Measurements from ENCODE around the gene CELF4.

CELF4 gene

DNA sequence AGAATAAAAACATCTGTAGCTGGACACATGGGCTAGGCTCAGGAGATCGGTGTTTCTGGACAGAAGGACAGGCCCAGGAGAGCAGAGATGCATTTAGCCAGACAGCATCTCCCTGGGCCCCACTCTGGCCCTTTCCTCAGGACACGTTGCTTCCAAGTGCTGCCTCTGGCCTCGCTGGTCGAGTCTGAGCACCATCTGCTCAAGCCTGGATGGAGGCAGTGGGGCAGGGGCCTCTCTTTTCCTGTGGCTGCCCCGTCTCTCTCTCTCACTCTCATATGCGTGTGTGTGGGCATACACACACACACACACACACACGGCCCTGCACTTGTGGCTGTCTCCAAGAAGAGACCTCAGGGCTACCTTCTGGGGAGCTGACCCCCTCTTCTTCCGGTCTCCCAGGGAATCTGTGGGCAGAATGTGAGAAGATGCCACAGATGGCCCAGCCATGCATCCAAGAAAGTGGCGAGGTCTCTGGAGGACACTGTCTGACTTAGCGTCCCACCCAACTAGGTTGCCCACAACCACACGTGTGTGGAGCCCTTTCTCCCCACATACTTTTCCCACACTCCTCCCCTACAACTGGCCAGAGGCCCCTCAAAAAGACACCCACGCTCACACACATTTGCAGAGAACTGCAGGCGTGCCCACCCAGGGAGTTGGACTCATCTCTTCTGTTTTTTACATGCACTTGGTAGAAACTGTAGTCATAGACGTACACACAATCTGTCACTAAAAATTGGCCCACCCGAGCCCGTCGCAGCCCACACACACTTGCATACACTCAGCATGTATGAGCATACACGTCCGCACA lies 19.9 kb downstream of the CELF4 start:
- no peak for DNase-seq

DNA sequence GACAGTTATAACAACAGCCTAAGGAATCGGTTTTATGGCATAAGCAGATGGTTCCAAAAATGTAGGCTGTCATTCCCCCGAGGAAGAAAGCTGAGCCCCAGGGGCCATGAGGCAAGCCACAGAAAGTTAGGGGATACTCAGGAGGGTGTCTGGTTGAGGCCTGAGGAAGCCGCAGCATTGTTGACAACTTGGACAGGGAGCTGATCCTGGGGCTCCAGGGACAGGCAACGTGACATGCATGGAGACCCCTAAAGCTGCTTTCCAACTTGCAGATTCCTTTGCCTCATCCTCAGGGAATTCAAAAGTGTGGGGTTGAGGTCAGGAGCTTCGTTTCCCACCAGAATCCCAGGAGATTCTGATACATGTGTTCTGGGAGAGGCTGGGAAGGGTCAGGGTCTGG lies 20.9 kb downstream of the CELF4 start:
- DNase-seq: no peak

GRCh38 chr18:37544217-37544616 lies 21.4 kb downstream of the CELF4 start:
- DNase-seq: no peak

GRCh38 chr18:37543321-37543720 lies 22.3 kb downstream of the CELF4 start:
- no peak for DNase-seq

- no peak for DNase-seq
These were observed 24.1 kb downstream of the CELF4 start for GRCh38 chr18:37541517-37541916.

DNA sequence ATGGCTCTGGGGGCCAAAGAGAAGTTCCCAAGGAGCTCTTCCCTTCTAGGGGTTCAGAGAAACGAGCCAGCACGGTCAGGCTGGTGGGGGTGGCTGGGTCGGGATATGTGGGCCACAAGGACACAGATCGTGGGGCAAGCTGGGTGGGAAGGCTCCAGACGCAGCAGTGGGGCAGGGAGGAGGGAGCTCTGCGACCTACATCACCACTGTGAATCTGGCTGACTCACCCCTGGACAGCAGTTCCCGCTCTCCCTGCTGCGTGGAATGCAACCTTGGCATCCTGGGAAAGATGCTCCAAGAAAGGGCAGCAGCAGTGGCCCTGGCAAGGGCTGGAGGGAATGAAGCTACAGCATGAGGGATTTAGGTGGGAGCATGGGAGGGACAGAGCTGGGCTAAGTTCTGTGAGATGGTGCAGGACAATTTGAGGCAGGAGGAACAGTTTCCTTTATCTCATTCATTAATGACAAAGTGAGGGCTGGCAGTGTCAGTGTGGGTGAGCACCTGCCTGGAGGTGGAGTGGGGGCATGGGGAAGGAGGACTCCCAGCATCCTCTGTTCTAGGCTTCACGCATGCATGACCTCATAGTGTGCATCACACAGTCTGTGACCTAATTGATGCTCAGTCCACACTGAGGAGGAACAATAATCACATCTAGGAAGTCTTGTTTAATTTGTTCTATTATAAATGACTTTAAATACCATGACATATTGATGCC lies 25.0 kb downstream of the CELF4 start:
- DNase-seq: no peak

DNA sequence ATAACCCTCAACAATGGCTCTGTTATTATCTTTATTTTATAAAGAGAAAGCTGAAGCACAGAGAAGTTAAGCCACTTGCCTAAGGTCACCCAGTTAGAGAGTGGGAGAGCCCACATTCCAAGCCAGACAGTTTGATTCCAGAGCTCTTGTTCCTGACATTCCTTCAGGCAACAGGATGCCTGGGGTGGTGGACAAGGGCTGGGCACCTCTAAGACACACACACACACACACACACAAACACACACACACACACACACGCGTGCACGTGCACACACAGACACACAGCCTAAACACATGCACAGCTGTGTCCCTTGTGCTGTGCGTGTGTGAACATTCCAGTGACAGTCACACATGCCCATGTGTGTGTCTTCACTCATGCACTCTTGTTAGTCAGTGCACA lies 26.4 kb downstream of the CELF4 start:
- no peak for DNase-seq

GRCh38 chr18:37538526-37539205 lies 26.9 kb downstream of the CELF4 start:
- no peak for DNase-seq

DNA sequence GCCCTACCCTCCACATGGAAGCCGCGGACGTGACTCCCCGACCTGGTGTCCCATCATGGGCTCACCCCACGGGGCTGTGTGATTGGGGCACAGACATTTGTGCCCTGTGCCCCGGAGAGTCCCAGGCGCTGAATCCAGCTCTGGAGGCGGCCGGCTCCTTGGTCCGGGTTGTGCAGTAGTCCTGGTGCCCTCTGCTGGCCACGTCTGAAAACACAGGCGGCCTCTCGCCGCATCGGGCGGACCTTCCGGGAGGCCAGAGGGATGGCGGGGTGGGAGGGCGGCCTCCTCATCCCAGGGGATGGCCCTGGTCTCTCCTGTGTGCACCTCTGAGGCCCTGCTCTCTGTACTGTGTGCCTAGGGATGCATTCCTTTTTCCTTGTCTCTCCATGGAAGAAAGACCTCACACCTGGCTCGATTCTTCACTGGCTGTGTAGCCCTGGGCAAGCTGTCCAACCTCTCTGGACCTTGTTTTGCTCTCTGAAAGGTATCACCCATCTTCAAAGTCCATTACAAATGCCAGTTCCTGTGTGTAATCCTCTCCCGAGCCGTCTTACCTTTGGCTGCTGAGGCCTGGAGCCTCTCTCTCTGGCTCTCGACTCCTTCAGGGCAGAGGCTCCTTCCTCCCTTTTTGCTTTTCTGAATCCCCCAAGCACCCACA lies 27.6 kb downstream of the CELF4 start:
- peak; percentile 12 for DNase-seq

DNA sequence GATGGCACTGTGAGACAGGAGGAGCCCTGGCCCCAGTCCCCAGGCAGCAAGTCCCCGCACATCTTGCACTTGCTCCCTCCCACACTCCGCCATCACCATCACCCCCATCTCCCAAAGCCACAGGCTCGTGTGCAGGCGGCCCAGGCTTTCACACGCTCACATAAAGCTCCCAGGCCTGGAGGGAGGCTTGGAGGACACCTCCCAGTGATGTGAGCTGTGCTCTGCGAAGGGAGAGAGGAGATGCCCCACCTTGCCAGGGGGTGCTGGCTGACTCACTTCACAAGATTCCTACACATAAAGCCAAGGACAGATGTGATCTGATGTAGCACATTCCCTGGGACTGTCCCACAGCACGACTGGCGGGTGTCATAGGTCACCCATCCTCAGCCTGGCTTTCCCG lies 28.9 kb downstream of the CELF4 start:
- no peak for DNase-seq

DNA sequence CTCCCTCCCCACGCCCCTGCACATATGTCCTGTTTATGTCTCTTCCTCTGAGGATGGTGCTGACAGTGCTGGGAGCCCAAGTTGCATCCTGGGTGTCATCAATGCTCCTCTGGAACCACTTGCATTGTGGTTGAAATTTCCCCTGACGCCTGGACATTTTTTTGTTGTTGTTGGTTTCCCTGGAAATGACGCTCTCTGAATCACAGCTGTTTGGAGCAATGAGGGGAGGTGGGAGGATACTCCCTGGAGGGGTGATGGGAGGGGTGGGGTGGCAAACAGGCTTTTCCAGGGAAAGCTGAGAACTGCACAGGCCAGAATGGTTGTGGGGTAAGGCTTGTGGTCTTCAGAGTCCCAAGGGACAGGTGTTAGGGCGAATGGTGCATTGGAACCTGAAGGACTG lies 29.6 kb downstream of the CELF4 start:
- no peak for DNase-seq

GRCh38 chr18:37534627-37535026 lies 31.0 kb downstream of the CELF4 start:
- no peak for DNase-seq

- DNase-seq: no peak
These were observed 31.7 kb downstream of the CELF4 start for GRCh38 chr18:37533647-37534584.

GRCh38 chr18:37532917-37533316 lies 32.7 kb downstream of the CELF4 start:
- no peak for DNase-seq

DNA sequence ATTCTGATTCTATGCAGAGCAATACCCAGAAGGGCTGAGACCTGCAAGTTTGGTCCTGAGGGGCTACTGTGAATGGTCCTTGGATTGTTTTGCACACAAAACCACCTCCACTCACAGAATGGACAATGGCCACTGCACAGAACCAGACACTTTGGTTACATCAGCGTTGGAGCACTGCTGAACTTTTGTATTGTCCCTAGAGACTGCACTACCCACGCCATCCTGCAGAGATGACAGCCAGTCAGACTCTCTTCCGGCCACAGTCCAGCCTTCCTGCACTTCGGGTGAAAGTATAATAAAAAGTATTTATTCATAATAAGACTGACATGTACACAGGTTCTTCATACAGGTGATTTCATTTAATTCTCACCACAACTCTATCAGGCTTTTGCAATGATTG lies 35.7 kb downstream of the CELF4 start:
- DNase-seq: no peak

DNA sequence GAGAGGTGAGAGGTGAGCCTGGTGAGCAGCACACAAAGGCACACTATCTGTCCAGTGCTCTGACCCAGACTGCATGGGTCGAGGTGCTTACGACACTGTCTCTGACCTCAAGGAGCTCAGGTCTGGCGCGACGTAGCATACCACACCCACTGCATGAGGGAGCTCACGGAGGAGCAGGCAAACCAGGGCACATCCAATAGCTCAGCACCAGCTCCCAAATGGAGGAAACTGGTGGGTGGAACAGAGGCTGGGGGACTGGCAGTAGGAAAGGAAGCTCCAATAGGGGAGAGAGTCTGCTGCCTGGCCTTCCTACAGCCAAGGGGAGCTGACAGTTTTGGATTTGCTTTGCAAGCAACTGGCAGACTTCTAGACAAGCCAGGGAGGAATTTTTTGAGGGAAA lies 36.3 kb downstream of the CELF4 start:
- DNase-seq: no peak

GRCh38 chr18:37527395-37527794 lies 38.2 kb downstream of the CELF4 start:
- DNase-seq: no peak

DNA sequence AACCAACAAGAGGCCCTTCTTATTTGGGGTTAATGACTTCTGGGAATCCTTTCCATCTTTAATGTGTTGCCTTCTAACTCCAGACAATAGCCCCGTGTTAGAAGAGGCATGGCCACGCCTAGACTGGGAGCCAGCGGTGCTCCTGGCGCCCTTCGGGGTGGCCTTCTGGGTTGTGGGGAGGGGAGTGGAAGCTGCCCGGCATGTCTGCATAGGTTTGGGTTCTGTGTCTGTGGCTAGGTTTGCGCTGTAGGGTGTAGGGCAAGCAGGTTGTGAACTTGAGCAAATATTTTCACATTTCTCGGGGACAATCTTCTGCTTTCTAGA lies 40.4 kb downstream of the CELF4 start:
- no peak for DNase-seq

DNA sequence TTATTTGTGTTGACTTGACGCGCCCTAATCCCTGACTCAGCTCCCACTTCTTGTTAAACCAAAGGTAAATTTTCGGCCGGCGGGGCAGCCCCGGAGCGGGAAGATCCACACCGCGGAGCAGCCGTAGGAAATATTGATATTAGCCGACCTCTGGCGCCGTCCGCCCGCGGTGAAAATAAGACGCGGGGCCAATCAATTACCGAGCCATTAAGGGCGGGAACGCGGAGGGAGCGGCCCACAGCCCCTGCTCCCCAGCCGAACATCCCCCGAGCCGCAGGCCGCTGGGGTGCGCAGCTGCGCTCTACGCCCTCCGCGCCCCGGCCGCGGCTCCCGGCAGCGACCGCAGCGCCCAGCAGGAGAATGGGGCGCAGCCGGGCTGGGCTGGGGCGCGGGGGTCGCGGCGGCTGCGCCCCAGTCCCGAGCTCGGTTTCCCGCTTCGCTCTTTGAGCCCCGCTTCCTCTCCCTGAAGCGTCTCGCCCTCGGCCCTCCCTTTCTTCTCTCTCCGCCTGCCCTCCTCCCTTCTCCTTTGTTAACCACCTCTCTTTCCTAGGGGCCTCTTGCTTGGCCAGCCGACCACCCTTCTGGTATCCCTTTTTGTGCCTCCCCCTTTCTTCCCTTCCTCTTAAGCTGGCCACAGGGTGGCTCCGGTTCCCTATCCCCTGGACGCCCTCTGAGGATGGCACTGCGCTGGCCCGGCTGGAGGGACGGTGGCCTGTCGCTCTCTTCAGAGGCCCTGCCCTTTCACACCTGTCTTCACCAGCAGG lies 40.9 kb downstream of the CELF4 start:
- DNase-seq: no peak

DNA sequence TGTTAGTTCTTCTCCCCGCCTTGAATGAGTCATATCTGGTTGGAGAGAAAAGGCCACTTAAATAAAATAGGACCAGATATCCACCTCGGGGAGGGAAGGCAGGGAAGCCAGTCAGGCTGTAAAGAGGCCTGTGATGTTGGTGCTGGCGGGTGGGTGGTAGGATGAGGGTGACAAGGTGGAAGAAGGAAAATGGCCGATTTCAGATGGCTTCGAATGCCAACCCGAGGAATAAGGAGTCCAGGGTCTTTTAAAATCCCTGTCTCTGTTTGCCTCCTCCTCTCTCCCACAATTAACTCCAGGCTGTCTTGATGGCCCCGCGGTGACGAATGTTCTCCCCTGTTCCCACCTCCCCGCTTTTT lies 41.5 kb downstream of the CELF4 start:
- no peak for DNase-seq
